HepG2 (cell line): ENCODE data around the gene CCDC142. TPM values are rescaled to one million over a fixed set of nuclear protein-coding genes. Genes with fewer than 3 reads are reported as not detected.

Source experiments
- CBX1 ChIP-seq: IDR thresholded peaks from one replicate; pipeline ENCODE4 v1.6.1; 2016; ENCODE audit warnings: antibody characterized with exemption, low read depth
- CEBPG ChIP-seq: IDR thresholded peaks from 2 replicates; pipeline ENCODE4 v1.6.1; 2016
- DNMT3B ChIP-seq: conservative IDR thresholded peaks from 2 replicates; pipeline ENCODE4 v1.6.1; 2016; ENCODE audit warnings: missing biosample characterization, control low read depth
- GATA4 ChIP-seq: sonication (generic); IDR thresholded peaks from 2 replicates; pipeline ENCODE4 v1.6.1; 2016; ENCODE audit warnings: antibody characterized with exemption, low read depth, borderline replicate concordance
- GPN1 ChIP-seq: sonication (generic); formaldehyde crosslinking; IDR thresholded peaks from 2 replicates; pipeline ENCODE4 v1.5.1; 2020; ENCODE audit warnings: missing genetic modification reagents, borderline replicate concordance
- KAT2B ChIP-seq: fragments of 150-350 bp; IDR thresholded peaks from 2 replicates; pipeline ENCODE4 v1.6.1; 2014; ENCODE audit warnings: low read depth, low read length, borderline replicate concordance
- MAFK ChIP-seq, 2 experiments: IDR thresholded peaks in 1 of 2; conservative IDR thresholded peaks in 1 of 2; 2 replicates each; pipeline ENCODE4 v1.6.1; 2011; ENCODE audit warnings: improper control_type of control experiment in 2 of 2, low read length in 2 of 2
- MAZ ChIP-seq, 2 experiments: sonication (generic) in 1 of 2; formaldehyde crosslinking in 1 of 2; IDR thresholded peaks; 2 replicates each; pipeline versions ENCODE4 v1.5.0 to v1.6.1; 2012 to 2020; ENCODE audit warnings: low read depth in 2 of 2, mild to moderate bottlenecking in 2 of 2, borderline replicate concordance in 1 of 2, improper control_type of control experiment in 1 of 2, low read length in 1 of 2, missing genetic modification reagents in 1 of 2, moderate library complexity in 1 of 2
- SRSF4 ChIP-seq: fragments of 200-400 bp; formaldehyde crosslinking; IDR thresholded peaks from one replicate; pipeline ENCODE4 v1.6.1; 2018; ENCODE audit warnings: mild to moderate bottlenecking, low read depth, low read length, moderate library complexity; ENCODE audit not compliant: poor library complexity, severe bottlenecking
- ZBTB40 ChIP-seq, 2 experiments: fragments of 450-650 bp in 1 of 2; sonication (generic) in 1 of 2; formaldehyde crosslinking in 1 of 2; IDR thresholded peaks; 2 replicates each; pipeline versions ENCODE4 v1.6.1 to v1.8.0; 2016 to 2022; ENCODE audit warnings: antibody characterized with exemption in 1 of 2, mild to moderate bottlenecking in 1 of 2, missing genetic modification reagents in 1 of 2
- ZNF256 ChIP-seq: sonication (generic); formaldehyde crosslinking; conservative IDR thresholded peaks from 2 replicates; pipeline ENCODE4 v1.4.0; 2020; ENCODE audit warnings: missing genetic modification reagents
- ZNF280B ChIP-seq: sonication (generic); formaldehyde crosslinking; IDR thresholded peaks from 2 replicates; pipeline ENCODE4 v1.5.0; 2020; ENCODE audit warnings: missing genetic modification reagents, mild to moderate bottlenecking, borderline replicate concordance
- ZNF282 ChIP-seq: fragments of 450-650 bp; IDR thresholded peaks from 2 replicates; pipeline ENCODE4 v1.6.1; 2018; ENCODE audit not compliant: partially characterized antibody
- ZNF367 ChIP-seq: sonication (generic); formaldehyde crosslinking; IDR thresholded peaks from 2 replicates; pipeline ENCODE4 v1.4.0; 2020; ENCODE audit warnings: missing genetic modification reagents, borderline replicate concordance
- ZNF383 ChIP-seq: sonication (generic); formaldehyde crosslinking; IDR thresholded peaks from 2 replicates; pipeline ENCODE4 v1.4.0; 2020; ENCODE audit warnings: missing genetic modification reagents, mild to moderate bottlenecking, borderline replicate concordance
- ZNF563 ChIP-seq: sonication (generic); formaldehyde crosslinking; IDR thresholded peaks from 2 replicates; pipeline ENCODE4 v1.8.0; 2022; ENCODE audit warnings: mild to moderate bottlenecking, moderate library complexity, missing genetic modification reagents
- ZNF83 ChIP-seq: sonication (generic); formaldehyde crosslinking; IDR thresholded peaks from 2 replicates; pipeline ENCODE4 v1.4.0; 2020; ENCODE audit warnings: missing genetic modification reagents, mild to moderate bottlenecking, borderline replicate concordance
- ZZZ3 ChIP-seq: sonication (generic); formaldehyde crosslinking; IDR thresholded peaks from 2 replicates; pipeline ENCODE4 v1.4.0; 2020; ENCODE audit warnings: missing genetic modification reagents, mild to moderate bottlenecking, borderline replicate concordance
- polyA plus RNA-seq, 8 experiments: library from polyadenylated mRNA; depleted of rRNA in 3 of 8; stranded (reverse) in 7 of 8; unstranded in 1 of 8; fragments of >200 nt; fragmentation: Illumina TruSeq in 4 of 8; extraction: Trizol in 4 of 8; gene quantifications; 2 replicates each; pipeline versions ENCODE4 v1.2.1 to v1.2.3, GENCODE V29; 2011 to 2016; ENCODE audit warnings: low read depth in 4 of 8, missing spikeins in 1 of 8, mixed read lengths in 1 of 8; ENCODE audit not compliant: insufficient read depth in 1 of 8
- total RNA-seq, 5 experiments: library from RNA; depleted of rRNA; stranded (reverse); fragments of >200 nt; fragmentation: Illumina TruSeq; extraction: Trizol; gene quantifications; 2 replicates each; pipeline ENCODE4 v1.2.3, GENCODE V29; 2016; ENCODE audit warnings: low read depth in 1 of 5

The CCDC142 gene
- total and polyA plus RNA-seq, 2 of the 13 experiments (the other 11 are each of a cell fraction or from before 2014, with no cell fraction given): 14.7 to 30.4 TPM

DNA sequence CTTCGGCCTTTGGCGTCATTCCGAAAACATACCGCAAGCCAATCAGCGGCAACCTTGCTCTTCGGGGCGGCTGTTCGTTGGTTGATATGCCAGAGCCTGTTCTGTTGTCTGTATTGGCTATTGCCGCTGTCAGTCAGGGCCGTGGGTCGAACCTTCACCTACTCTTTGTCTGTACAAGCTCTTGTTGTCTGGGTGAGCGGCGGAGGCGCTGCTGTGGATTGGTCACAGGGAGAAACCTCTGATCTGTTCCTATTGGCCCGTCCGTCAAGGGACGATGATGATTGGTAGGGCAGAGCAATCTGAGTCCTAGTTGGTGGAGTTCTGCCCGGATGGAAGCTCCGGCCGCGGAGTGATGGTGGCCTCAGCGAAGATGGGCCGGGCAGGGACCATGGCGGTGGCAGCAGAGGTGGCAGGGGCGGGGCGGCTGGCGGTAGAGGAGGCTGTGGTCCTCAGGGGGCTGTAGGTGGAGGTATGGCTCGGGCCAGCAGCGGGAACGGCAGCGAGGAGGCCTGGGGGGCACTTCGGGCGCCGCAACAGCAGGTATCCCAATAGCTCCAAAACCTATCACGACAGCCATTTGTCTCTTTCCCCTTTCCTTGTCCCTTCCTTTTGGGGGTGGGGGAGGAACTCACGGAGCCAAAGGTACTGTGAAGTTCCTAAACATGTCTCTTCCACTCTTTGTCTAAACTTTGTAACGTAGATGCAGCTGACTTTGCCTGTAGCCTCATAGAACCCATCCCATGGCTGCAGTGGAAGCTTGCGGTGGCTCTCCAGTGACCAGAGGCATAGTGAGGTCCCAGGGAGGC is 24.5 kb downstream of the CCDC142 start, which contains the start of gene WBP1 (continued):
- TF ChIP-seq KAT2B: no peak
- TF ChIP-seq GPN1 (CRISPR knock-in tag): no peak
- TF ChIP-seq ZNF563 (CRISPR knock-in tag): no peak
- TF ChIP-seq DNMT3B (CRISPR knock-in tag): no peak
- no peak for TF ChIP-seq MAZ (IDR thresholded peaks at IDR 0.05; ENCODE audit: borderline replicate concordance, low read depth, low read length)
- no peak; the same call in none of the 2 replicates for TF ChIP-seq MAZ (CRISPR knock-in tag; IDR thresholded peaks at IDR 0.05; ENCODE audit: low read depth)
- no peak for TF ChIP-seq ZNF256 (CRISPR knock-in tag)
- no peak for TF ChIP-seq MAFK (conservative IDR thresholded peaks at IDR 0.05 in 1 of 2, IDR thresholded peaks at IDR 0.05 in 1 of 2; ENCODE audit: low read length in 2 of 2)
- TF ChIP-seq ZNF282: no peak
- TF ChIP-seq ZNF83: no peak
- no peak for TF ChIP-seq ZNF280B
- no peak for TF ChIP-seq CBX1
- no peak for TF ChIP-seq GATA4
- TF ChIP-seq SRSF4: no peak
- no peak for TF ChIP-seq ZBTB40 (IDR thresholded peaks at IDR 0.05)
- TF ChIP-seq ZBTB40 (CRISPR knock-in tag; IDR thresholded peaks at IDR 0.05): no peak
- no peak for TF ChIP-seq ZNF367 (CRISPR knock-in tag)
- TF ChIP-seq ZZZ3 (CRISPR knock-in tag): 0 out of 2 replicates have a peak, but pooled peaks have one; percentile 8
- TF ChIP-seq CEBPG (CRISPR knock-in tag): no peak
- no peak for TF ChIP-seq ZNF383
